ENCODE measurements around the gene SDK2. TPM values are rescaled to one million over a fixed set of nuclear protein-coding genes. Genes with fewer than 3 reads are reported as not detected.

Gene SDK2
- polyA plus RNA-seq, 3 donors from 2014 or later, result not detected

GRCh38 chr17:73605444-73605843 is 38.8 kb downstream of the SDK2 start:
- Mint-ChIP-seq H3K27ac (no peak overlapping the region), H3K27me3 (ENCODE audit: low read depth in 3 of 3) (peaks cover 0 to 2% (median 2%) of the 10 kb centered on the region in 3 donors), H3K9me3 (no peaks in the 10 kb centered on the region), H3K36me3 (no peaks in the 10 kb centered on the region), H3K4me1 (no peaks in the 10 kb centered on the region), H3K4me3 (no peak overlapping the region)
- DNase-seq, result no peak

DNA sequence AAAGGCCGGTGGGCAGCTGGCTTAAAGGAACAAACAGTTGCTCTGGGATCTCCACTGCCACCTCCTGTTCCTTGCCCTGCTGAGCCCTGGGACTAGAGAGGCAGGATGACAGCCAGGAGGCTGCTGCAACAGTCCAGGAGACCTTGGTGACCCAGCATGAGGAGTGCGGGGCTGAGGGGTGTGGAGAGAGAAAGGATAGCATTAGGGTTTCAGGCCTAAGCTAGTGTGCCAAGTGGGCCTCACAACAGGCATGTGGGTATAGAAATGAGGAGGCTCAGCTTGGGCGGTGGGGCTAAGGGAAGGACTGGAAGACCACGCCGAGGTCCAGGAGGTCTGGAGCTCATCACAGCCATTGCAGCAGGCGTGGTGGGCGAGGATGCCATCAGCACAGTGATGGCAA is 39.8 kb downstream of the SDK2 start:
- H3K4me1 Mint-ChIP-seq, result no peaks in the 10 kb centered on the region
- H3K4me3 Mint-ChIP-seq, result no peak overlapping the region
- no peak for DNase-seq
- no peaks in the 10 kb centered on the region for H3K36me3 Mint-ChIP-seq
- no peak overlapping the region for H3K27ac Mint-ChIP-seq
- H3K9me3 Mint-ChIP-seq, result no peaks in the 10 kb centered on the region
- H3K27me3 Mint-ChIP-seq (ENCODE audit: low read depth in 3 of 3), result peaks cover 0 to 4% (median 2%) of the 10 kb centered on the region in 3 donors

- no peaks in the 10 kb centered on the region for H3K36me3 Mint-ChIP-seq
- no peak for DNase-seq
- no peak overlapping the region for H3K27ac Mint-ChIP-seq
- no peak overlapping the region for H3K4me3 Mint-ChIP-seq
- H3K27me3 Mint-ChIP-seq (ENCODE audit: low read depth in 3 of 3), result peaks cover 0 to 4% (median 4%) of the 10 kb centered on the region in 3 donors
- H3K9me3 Mint-ChIP-seq, result no peaks in the 10 kb centered on the region
- H3K4me1 Mint-ChIP-seq, result no peaks in the 10 kb centered on the region
These were observed 40.3 kb downstream of the SDK2 start for GRCh38 chr17:73603971-73604370.

DNA sequence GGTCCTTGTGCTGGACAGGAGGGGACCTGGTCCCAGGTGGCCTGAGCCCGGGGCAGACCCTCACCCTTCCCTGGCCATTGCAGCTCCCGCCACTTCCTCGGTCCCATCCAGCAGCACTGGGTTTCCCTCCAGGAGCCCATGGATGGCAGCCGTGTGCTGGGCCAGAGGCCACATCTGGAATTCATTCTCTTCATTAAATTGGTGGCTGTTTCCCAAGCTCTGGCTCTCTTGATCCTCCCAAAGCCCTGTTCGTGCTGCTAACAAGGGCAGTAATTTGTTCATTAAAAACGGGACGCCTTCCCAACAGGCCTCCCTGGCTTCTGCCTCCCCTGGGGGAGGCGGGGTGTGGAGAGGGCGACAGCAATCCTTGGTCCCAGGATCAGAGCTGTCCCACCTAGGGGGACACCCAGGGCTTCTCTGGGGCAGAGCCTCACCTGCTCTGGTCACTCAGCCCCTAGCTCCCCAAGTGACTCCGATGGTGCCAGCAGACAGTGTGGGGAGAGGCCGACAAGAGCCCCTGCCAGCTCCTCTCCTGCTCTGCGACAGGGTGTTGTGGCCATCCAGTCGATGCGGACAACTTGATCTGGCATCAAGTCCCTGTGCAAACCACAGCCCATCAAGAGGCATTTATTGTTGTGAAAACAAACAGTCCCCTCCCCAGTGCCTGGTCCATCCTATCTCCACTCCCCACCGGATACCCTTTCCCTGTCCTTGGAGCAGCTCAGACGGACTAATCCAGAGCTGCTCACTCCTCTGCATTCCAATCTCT is 44.0 kb downstream of the SDK2 start:
- no peak for DNase-seq
- Mint-ChIP-seq H3K4me3 (no peak overlapping the region), H3K4me1 (no peaks in the 10 kb centered on the region), H3K9me3 (no peaks in the 10 kb centered on the region), H3K27ac (no peak overlapping the region), H3K27me3 (ENCODE audit: low read depth in 3 of 3) (peaks cover 0 to 5% (median 5%) of the 10 kb centered on the region in 3 donors), H3K36me3 (no peaks in the 10 kb centered on the region)

DNA sequence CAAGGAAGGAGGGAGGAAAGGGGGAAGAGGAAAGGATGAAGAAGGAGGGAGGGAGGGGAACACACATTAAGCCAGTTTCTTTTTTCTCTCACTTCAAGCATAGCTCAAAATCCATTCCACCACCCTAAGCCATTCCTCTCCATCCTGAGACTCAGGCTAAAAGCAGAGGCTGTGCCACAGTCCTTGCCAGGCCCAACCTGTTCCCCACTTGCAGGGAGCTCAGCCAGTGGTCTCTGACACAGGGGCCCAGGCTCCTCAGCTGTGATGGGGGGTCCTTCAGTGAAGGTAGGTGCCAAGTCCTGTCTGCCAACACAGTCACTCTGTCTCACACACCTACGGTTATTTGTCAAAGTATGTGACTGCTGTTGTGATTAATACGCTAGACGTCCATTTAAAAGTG is 44.6 kb downstream of the SDK2 start:
- Mint-ChIP-seq H3K27ac (no peak overlapping the region), H3K4me1 (peaks cover under 1 to 2% of the 10 kb centered on the region in 2 donors), H3K9me3 (no peaks in the 10 kb centered on the region), H3K27me3 (ENCODE audit: low read depth in 3 of 3) (peaks cover 3 to 10% (median 5%) of the 10 kb centered on the region in 3 donors), H3K4me3 (no peak overlapping the region), H3K36me3 (peaks cover 0 to 3% (median 2%) of the 10 kb centered on the region in 3 donors)
- DNase-seq, result no peak

GRCh38 chr17:73598212-73598611 is 46.0 kb downstream of the SDK2 start:
- peaks cover 0 to 5% (median 4%) of the 10 kb centered on the region in 3 donors for H3K36me3 Mint-ChIP-seq
- peaks cover 7 to 16% (median 7%) of the 10 kb centered on the region in 3 donors for H3K27me3 Mint-ChIP-seq (ENCODE audit: low read depth in 3 of 3)
- no peak overlapping the region for H3K27ac Mint-ChIP-seq
- no peaks in the 10 kb centered on the region for H3K9me3 Mint-ChIP-seq
- peaks cover 8 to 15% of the 10 kb centered on the region in 2 donors for H3K4me1 Mint-ChIP-seq
- no peak overlapping the region for H3K4me3 Mint-ChIP-seq
- no peak for DNase-seq

- Mint-ChIP-seq H3K27ac (no peak overlapping the region), H3K36me3 (peaks cover 0 to 5% (median 4%) of the 10 kb centered on the region in 3 donors), H3K27me3 (ENCODE audit: low read depth in 3 of 3) (peaks cover 7 to 22% (median 17%) of the 10 kb centered on the region in 3 donors), H3K9me3 (no peaks in the 10 kb centered on the region), H3K4me1 (peaks cover 31 to 38% of the 10 kb centered on the region in 2 donors), H3K4me3 (no peak overlapping the region)
- DNase-seq, result no peak
These were observed 48.3 kb downstream of the SDK2 start for GRCh38 chr17:73595931-73596330.

DNA sequence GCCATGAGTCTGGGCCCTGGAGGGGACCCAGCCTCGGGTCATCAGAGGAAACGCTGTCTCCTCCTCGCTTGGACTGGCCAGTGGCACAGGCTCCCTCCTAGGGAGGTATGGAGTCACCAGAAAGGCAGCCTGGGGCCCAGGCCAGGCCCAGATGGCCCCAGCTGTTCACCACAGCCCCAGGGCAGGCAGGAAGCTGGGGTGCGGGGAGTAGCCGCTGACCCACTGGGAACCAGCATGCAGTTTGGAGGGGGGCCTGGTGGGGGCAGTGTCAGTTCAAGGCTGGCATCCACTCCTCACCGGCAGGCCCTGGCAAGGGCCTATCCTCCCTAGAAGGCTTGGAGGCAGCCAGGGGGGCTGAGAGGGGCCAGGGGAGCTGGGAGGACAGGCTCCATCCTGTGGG is 48.8 kb downstream of the SDK2 start:
- no peaks in the 10 kb centered on the region for H3K9me3 Mint-ChIP-seq
- DNase-seq, result peak in 1 of 3 donors; percentile 13
- no peak overlapping the region for H3K27ac Mint-ChIP-seq
- H3K4me3 Mint-ChIP-seq, result no peak overlapping the region
- peaks cover 33 to 40% of the 10 kb centered on the region in 2 donors for H3K4me1 Mint-ChIP-seq
- H3K36me3 Mint-ChIP-seq, result peaks cover 0 to 5% (median 4%) of the 10 kb centered on the region in 3 donors
- H3K27me3 Mint-ChIP-seq (ENCODE audit: low read depth in 3 of 3), result peaks cover 7 to 19% (median 19%) of the 10 kb centered on the region in 3 donors

DNA sequence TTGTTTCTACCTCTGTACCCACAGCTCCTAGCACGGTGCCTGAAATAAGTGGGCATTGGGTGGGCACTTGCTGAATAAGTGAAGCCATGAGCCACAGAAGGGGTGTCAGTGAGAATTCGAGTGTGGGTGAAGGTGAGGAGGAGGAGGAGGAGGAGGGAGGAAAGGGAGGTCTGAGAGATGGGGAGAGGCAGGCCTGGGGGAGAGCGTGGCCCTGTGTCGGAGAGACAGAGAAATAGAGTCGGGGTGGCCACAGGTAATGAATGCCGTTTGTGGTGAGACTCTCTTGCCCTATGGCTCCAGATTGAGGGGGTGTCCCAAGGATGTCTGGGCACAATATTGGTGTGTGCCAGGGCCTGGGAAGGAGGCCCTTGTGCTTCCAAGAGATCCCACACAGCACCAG is 49.2 kb downstream of the SDK2 start:
- Mint-ChIP-seq H3K9me3 (no peaks in the 10 kb centered on the region), H3K4me3 (no peak overlapping the region), H3K27ac (no peak overlapping the region), H3K36me3 (peaks cover 0 to 5% (median 4%) of the 10 kb centered on the region in 3 donors), H3K27me3 (ENCODE audit: low read depth in 3 of 3) (peaks cover 6 to 19% (median 19%) of the 10 kb centered on the region in 3 donors), H3K4me1 (peaks cover 35 to 43% of the 10 kb centered on the region in 2 donors)
- DNase-seq, result no peak

DNA sequence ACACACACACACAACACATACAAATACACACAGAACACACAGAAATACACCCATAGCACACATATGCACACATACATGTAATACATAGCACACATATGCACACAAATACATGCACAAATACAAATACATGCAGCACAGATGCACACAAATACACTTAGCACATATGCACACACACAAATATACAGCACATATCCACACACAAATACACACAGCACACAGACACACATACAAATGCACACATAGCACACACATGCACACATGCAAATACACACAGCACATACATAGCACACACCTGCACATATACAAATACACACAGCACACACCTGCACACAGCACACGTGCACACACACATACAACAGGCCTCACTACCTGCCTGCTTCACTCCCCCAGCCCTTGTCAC is 49.6 kb downstream of the SDK2 start:
- peaks cover 0 to 5% (median 4%) of the 10 kb centered on the region in 3 donors for H3K36me3 Mint-ChIP-seq
- H3K27me3 Mint-ChIP-seq (ENCODE audit: low read depth in 3 of 3), result peaks cover 8 to 19% (median 19%) of the 10 kb centered on the region in 3 donors
- no peak for DNase-seq
- peaks cover 35 to 43% of the 10 kb centered on the region in 2 donors for H3K4me1 Mint-ChIP-seq
- H3K27ac Mint-ChIP-seq, result peak overlapping the region in 1 of 6 donors; percentile 26
- H3K9me3 Mint-ChIP-seq, result no peaks in the 10 kb centered on the region
- H3K4me3 Mint-ChIP-seq, result peak overlapping the region in 3 of 5 donors; percentile 15 to 28 (median 26)

- Mint-ChIP-seq H3K27ac (no peak overlapping the region), H3K27me3 (ENCODE audit: low read depth in 3 of 3) (peaks cover 9 to 20% (median 19%) of the 10 kb centered on the region in 3 donors), H3K4me1 (peaks cover 35 to 43% of the 10 kb centered on the region in 2 donors), H3K36me3 (peaks cover 0 to 5% (median 4%) of the 10 kb centered on the region in 3 donors), H3K4me3 (peak overlapping the region in 1 of 5 donors; percentile 54), H3K9me3 (no peaks in the 10 kb centered on the region)
- DNase-seq, result no peak
These were observed 50.2 kb downstream of the SDK2 start for GRCh38 chr17:73594025-73594424.

DNA sequence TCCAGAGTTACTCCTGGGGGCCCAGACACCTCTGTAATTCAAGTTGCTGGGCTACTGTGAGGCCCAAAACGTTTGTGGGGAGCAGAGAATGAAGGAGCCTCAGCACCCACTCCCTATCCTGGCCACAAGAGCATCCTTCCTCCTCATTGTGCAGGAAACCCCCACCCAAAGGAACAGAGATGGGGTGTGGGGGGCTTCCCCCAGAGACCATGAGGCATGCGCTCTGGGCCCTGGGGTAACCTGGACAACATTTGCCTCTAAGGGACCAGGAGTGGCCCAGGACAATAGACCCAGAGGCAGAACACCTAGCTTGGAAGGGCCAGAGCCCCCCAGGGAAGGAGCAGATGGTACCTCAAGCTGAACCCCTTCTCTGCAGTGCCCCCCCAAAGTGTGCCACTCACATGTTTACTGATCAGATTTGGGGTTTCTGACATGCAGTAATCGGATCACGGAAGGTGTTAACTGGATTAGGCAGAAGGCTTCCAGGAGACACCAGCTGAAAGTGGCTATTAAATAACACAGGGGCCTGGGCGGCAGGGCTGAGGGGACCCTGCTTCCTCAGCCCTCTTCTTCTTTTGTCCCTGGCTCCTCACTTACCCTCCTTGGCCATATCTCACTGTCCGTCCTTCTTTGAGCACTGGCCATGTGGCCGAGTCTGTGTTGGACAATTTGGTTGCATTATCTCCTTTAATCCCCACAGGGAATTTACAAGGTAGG is 50.8 kb downstream of the SDK2 start:
- H3K27me3 Mint-ChIP-seq (ENCODE audit: low read depth in 3 of 3), result peaks cover 10 to 19% (median 18%) of the 10 kb centered on the region in 3 donors
- no peak for DNase-seq

DNA sequence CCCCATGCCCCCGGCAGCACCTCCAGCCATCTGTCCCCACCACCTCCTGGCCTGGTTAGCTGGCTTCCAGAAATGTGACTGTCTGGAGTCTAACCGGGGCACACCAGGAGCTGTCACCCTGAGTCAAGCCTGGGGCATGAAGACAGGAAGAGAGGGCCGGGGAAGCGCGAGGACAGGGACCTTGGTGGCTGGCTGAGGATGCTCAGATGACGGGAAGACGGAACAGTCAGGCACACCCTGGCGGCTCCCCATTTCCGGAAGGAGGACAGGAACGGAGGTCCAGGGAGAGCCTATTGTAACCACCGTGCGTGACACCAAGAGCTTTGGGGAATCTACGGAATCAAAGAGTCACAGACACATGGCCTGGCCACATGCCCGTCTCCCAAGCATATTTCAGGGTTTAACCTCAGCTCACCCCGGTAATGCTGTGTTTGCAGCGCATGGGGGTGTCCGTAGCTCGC is 51.7 kb downstream of the SDK2 start:
- Mint-ChIP-seq H3K4me3 (peak overlapping the region; percentile 44 to 81 (median 77)), H3K9me3 (no peaks in the 10 kb centered on the region), H3K36me3 (peaks cover 0 to 5% (median 4%) of the 10 kb centered on the region in 3 donors), H3K4me1 (peaks cover 35 to 43% of the 10 kb centered on the region in 2 donors), H3K27me3 (ENCODE audit: low read depth in 3 of 3) (peaks cover 7 to 19% (median 18%) of the 10 kb centered on the region in 3 donors), H3K27ac (no peak overlapping the region)
- DNase-seq, result no peak

More for the DNA sequence above, 50.8 kb downstream of the SDK2 start:
- H3K4me3 Mint-ChIP-seq, result peak overlapping the region in 3 of 5 donors; percentile 13 to 54 (median 51)
- no peaks in the 10 kb centered on the region for H3K9me3 Mint-ChIP-seq
- H3K27ac Mint-ChIP-seq, result no peak overlapping the region
- H3K4me1 Mint-ChIP-seq, result peaks cover 35 to 43% of the 10 kb centered on the region in 2 donors
- H3K36me3 Mint-ChIP-seq, result peaks cover 0 to 5% (median 4%) of the 10 kb centered on the region in 3 donors

DNA sequence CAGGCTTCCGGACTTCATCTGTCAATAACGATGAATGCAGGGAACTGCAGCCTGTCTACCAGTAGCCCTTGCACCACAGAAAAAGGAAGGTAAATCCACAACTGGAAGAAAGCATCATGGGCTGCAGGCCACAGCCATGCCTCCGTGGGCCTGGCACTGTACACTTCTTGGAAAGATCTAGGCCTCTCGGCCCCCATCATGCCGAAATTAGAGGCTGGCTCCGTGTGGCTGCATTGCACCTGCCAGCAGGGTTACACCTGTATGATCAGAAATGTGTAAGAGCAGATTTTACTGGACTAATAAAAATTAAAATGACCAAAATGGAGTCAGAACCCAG is 52.2 kb downstream of the SDK2 start:
- Mint-ChIP-seq H3K4me1 (peaks cover 35 to 43% of the 10 kb centered on the region in 2 donors), H3K27me3 (ENCODE audit: low read depth in 3 of 3) (peaks cover 8 to 19% (median 18%) of the 10 kb centered on the region in 3 donors)

More for the DNA sequence above, 52.2 kb downstream of the SDK2 start:
- DNase-seq, result no peak
- no peak overlapping the region for H3K27ac Mint-ChIP-seq
- H3K36me3 Mint-ChIP-seq, result peaks cover 0 to 5% (median 4%) of the 10 kb centered on the region in 3 donors
- H3K9me3 Mint-ChIP-seq, result no peaks in the 10 kb centered on the region
- H3K4me3 Mint-ChIP-seq, result peak overlapping the region; percentile 75 to 81 (median 77)

Measured in immature natural killer cell (primary cell).